Stimulated activated naive CD8-positive, alpha-beta T cell treated with anti-CD3 and anti-CD28 coated beads, Interleukin-15, Interleukin-2, amounts not matched to agents 100 U/mL and 50 U/mL, for 24 hours (primary cell): ENCODE data around the gene MUC5B.

Experiments used
- ATAC-seq: fragments of 150-1000 bp; cut with Tn5 transposase; one replicate; pipeline ENCODE4 v1.10.0; 2021
- DNase-seq: peaks from one replicate; pipeline ENCODE4 v3.0.0; 2021

Gene MUC5B

DNA sequence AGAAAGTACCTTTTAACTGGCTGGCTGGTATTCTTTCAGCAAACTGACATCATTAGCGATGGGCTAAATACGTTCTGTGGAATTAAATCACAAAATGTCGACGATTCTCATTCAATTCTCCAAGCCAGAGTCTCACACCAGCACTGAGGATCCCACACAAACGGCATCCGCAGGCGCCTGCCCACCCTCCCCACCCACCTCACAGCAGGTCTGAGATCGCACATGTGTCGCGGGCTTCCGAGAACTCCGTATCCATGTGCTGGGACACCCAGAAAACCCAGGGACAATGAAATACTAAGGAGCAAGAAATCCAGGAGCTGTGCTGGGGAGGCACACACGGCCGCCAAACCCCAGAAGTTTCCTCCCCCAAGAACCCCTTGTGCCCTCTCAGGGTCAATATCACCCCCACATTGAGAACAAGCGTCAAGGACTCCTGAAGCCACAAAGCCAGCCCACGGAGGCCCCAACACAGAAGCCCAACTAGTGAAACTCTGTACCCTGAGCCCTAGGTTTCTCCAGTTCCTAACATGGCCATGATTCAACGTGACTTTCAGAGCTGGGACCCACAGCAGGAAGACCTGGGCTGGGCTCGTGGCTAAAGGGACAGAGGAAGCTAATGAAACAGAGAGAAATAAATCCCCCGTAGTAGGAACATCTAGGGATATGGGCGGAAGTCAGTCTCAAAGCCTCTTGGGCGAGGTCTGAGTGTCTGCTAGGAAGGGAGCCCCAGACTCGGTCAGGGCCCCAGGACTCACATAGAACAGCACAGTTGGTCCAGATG is 78.5 kb downstream of the MUC5B start:
- no peak for DNase-seq

DNA sequence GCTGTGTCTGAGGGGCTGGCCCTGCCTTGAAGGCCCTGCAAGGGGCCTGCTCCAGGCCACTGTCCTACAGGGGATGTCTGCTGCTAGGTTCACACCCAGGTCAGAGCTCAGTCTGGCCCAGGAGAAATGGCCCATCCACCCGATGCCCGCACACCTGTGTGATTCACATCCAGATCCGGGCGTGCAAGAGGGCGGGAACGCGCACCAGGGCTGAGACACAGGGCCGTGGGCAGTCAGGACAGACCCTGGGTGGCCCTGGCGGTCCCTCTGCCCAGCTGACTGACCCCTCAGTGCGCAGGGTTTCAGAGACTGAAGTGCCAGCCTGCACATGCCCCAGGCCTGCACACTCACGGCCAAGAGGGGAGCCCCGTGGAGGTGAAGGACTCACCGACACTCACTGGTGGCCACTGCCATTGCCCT is 79.2 kb downstream of the MUC5B start:
- ATAC-seq (no peak), DNase-seq (no peak)

More for the DNA sequence above, 78.5 kb downstream of the MUC5B start:
- ATAC-seq: no peak

DNA sequence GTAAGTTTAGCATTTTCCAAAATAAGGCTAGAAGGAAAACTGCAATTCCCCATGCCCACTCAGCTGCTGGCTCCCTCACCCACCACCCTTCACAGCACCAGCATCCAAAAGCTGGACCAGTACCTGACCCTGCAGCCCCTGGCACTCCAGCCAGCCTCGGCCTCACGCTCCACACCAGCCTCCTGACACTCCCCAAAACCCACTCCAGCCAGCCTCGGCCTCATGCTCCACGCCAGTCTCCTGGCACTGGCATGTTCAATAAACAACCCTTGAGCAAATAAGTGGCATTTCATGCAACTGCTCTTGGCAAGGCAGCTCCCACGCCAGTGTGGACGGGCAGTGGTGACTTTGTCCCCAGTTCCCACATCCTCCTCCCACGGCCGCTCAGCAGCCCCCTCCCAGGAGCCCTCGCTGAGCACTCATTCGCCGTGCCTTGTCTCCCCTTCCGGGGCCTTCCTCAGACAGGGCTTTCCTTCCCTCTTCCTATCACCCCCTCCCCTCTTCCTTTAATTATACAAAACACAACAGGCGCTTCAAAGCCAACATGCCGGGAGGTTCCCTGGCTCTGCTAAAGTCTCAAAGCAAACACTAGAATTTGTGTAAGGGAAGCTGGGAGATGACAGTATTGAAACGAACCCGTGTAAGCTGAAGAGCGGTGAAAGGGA is 79.7 kb downstream of the MUC5B start:
- ATAC-seq: no peak
- DNase-seq: no peak

DNA sequence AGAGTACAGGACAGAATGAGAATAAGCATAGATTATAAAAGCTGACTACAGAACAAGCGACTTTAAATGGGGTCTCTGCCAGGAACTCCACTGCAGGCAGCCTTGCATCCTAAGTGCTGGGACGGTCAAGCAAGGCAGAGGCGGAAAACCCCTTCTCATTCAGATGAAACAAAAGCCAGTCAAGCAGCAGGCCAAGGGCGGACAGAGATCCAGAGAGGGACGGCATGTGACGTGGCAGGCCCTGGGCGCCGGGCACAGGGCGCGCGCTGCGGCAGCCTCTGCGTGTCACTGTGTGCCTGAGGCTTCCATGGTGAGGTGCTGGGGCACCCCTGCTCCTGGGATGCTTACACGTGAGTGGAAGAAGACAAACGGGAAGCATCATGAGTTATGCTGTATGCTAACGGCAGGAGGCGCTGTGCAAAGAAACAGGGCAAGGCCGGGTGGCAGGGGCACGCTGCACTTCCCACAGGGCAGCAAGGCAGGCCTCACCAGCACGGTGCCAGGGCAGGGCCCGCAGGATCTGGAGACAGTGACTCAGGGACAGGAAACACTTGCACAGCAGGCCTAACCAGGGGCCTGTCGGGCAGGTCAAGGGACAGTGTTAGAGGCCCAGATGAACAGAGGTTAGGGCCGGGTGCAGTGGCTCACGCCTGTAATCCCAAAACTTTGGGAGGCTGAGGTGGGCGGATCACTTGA is 80.4 kb downstream of the MUC5B start:
- DNase-seq: no peak
- ATAC-seq: no peak

DNA sequence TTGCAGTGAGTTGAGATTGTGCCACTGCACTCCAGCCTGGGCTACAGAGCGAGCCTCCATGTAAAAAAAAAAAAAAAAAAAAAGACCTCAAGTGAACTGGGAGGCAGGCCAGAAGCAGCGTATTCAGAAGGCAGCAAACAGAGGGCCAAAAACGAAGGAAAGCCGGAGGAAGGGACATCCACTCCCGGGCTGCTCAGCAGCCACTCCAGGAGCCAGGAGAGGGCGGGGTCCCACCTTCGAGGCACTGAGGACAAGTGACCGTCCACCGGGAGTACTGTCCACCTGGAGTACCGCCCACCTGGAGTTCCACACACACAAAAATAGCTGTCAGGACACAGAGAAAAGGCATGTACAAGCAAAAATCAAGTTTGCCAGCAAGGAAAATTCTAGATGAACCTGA is 81.1 kb downstream of the MUC5B start:
- ATAC-seq (no peak), DNase-seq (no peak)

DNA sequence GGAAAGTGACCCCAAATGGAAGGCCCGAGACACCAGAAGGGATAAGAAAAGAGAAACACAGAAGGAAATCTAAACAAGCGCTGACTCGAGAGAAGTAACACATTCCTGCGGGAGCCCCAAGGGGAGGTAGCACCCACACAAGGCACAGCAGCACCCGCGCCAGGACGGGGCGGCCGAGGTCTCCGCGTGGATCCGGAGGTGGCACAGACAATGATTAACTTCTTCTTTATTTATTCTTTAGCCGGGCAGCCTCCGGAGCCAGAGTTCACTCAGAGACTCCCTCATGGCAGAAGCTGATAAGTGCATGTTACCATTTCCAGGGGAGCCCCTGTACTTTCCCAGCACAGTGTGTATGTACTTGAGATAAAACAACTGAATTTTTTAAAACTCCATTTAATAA is 81.5 kb downstream of the MUC5B start:
- ATAC-seq (no peak), DNase-seq (no peak)

DNA sequence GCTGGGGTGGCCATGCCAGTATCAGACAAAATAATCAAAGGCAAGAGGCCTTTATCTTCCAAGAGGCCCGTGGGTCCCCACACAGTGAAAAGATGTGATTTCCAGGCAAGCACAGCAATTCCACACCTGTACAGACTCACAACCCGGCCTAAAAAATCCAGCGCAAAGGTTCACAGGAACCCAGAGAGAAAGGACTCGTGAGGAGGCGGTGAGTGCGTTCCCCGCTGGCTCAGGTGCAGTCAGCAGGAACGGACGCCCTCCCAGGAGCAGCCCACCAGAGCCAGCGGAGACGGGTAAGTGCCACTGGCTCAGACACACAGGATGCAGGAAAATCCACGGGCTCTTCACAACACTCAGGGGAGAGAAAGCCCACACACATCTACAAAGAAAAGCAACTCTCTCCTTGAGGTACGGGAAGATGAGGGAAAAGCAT is 82.2 kb downstream of the MUC5B start:
- DNase-seq (no peak), ATAC-seq (no peak)

DNA sequence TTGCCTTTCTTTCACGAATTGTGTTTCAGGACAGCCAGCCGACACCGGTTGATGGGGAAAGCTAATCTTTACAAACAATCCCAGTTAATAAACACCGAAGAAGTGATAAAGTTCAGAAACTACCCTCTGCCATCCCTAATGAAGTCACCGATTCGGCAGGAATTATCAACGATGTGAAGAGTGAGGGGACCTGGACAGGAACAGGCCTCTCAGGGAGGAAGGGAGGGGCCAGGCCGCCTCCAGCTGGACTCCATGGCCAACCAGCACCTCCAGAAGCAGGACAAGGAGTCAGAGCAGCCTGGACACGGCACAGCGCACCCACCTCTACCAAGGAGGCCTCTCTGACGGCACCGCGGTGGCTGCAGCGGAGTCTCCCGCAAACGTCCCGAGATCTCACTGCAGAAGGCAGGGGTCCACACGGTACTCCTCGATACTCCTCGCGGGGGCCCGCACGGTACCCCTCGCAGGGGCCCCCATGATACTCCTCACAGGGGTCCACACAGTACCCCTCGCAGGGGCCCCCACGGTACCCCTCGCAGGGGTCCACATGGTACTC is 82.7 kb downstream of the MUC5B start:
- ATAC-seq: no peak
- no peak for DNase-seq

DNA sequence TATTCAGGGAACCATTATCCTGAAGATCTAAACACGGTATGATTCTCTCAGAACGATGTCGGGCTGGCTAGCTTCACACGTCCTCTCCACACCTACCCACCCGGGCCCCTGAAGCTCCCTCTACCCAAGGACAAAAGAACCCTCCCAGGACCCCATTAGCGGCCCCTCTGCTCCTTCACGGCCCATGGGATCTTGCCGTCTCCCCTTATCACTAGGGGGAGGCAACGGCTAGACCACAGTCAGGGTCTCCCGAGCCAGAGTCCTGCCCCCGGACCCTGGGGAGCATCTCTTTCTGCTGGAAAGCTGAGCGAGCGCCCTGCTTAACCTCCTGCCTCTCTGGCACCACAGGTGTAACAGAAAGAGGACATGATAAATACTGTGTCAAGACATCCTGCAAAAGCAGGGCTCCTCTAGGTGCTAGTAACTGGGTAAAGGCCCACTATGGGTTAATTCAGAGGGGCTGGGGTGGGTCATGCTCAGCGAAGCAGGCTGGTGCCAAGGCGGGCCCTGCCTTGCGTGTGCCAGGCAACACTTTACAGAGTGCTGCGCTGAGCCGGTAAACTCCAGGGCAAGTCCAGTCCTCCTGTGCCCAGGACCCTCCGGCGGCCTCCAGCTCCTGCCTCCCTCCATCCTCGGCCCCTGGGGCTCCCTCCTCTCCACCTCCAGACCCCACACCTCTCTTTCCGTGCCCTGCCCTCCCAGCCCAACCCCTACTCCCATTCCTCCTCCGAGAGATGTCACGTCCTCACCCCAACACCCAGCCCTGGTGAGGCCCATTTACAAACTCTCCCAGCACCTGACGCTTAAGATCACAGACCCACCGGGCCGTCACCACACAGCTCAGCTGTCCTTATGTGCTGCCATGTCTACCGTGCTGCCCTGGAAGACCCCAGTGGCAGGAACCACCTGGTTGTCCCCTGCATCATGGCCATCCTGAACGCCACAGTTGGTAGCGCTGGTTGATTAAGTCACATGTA is 83.6 kb downstream of the MUC5B start:
- no peak for ATAC-seq
- no peak for DNase-seq

DNA sequence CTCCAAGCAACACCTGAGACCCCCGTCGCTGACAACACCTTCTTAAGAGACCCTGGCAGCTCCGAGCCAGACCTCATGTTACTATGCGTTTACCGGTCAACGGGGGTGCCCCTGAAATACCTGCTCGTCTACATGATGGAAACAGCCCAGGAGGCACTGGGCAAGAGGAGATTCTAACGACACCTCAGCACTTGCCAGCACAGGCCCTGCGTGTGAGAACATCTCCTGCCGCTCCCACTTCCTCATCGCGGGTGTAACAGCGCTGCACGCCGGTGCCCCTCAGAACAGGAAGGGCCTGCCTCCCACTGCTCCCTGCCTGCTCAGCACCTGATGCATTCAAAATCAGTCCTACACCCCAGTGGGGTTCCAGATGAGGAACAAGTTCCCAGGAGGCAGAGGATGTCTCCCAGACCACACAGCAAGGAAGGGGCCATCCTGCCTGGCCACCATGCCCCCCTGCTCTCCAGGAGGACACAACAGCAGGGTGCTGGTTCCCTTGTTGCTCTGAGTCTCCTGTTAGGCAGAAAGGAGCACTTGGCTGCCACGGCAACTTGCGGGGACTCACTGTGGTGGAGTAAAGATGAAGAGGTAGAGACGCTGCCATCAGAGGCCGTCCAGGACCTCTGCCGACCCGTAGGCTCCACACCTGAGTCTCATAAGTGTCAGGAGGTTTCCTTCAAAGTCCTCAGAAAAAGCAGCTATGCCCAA is 84.5 kb downstream of the MUC5B start:
- ATAC-seq (no peak), DNase-seq (no peak)

DNA sequence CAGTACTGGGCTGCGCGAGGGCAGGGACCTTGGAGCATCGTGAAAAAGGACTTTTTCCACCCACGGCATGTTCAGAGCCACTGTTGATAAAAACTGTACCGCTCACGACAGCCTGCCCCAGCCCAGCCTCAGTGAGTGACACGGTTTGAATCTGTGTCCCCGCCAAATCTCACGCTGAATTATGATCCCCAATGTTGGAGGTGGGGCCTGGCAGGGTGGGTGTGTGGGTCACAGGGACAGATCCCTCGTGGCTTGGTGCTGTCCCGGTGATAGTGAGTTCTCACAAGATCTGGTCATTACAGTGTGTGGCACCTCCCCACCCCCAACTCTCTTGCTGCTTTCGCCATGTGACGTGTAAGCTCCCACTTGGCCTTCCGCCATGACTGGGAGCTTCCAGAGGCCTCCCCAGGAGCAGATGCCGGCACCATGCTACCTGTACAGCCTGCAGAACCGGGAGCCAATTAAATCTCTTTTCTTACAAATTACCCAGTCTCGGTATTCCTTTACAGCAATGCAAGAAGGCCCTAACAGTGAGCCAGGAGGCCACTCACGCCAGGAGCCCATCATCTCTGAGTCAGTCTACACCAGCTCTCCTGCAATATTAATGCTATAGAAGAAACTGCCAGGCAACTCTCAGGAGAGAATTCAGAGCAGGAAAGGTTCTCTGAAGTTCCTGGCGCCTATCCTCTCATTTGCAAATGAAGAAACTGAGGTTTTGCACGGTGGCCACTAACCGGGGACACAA is 85.3 kb downstream of the MUC5B start:
- no peak for ATAC-seq
- DNase-seq: no peak

DNA sequence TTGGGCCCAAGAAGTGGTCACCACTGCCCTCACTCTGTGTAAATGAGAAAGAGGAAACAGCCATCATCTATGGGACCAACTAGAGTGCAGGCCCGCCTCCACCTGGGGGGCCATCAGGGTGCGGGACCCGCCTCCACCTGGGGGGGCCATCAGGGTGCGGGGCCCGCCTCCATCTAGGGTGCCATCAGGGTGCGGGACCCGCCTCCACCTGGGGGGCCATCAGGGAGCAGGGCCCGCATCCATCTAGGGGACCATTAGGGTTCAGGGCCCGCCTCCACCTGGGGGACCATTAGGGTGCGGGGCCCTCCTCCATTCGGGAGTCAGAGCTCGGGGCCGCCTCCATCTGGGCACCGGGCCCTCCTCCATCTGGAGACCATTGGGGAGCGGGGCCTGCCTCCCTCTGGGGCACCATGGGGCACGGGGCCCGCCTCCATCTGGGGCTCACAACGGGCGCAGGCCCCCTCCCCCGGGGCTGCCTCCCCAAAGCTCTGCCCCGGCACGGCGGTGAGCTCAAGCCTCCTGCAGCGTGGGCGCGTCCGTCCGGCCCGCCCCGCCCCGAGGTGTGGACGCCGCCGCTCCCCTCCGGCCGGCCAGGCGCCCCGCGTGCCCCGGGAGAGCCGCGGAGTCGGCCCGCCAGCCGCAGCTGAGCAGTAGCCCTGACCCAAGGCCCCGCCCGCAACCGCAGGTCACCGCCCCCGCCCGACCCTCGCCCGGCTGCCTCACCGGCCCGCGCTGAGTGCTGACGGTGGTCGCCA is 86.1 kb downstream of the MUC5B start:
- ATAC-seq: peak; percentile 33
- DNase-seq: peak; percentile 30

DNA sequence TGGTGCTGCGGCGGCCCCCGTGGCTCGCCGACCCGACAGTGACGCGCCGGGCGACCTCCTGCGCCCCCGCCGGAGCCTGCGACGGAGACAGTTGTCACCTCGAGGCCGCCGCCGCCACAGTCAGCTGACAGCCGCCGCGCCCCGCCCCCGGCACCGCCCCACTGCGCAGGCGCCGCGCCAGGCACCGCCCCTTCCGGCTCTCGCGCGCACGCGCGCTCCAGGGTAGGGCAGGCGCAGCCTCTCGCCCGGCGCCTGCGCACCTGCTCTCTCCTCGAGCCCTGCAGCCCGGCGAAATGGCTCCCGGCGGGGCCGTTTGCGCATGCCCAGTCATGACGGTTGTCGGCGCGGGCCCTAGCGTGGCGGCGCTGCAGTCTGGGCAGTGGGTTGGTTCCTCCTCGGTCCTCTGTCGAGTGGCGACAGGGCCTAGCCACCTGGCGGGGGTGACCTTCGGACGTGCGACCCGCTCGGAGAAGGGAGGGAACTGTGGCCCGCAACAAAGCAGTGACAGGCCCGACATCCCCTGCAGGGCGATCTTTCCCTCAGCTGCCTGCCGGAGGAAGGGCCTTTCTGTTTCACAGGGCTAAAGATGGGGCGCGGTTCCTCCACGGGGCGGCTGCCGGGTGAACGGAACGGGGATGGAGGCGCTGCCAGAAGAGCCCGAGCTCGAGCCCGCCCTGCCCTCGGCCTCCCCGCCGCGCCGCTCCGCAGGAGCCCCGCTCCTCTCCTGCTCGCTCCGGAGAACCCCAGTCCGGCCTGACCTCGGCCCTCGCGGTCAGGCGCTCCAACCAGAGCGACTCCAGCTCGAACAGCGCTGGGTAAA is 86.8 kb downstream of the MUC5B start, which contains the start of gene TOLLIP:
TOLLIP (minus strand) TSS at position 135 of the 820 bp plus-strand sequence; CDS start at position 1, 134 bp downstream.
- ATAC-seq (peak; percentile 85), DNase-seq (peak; percentile 99)

DNA sequence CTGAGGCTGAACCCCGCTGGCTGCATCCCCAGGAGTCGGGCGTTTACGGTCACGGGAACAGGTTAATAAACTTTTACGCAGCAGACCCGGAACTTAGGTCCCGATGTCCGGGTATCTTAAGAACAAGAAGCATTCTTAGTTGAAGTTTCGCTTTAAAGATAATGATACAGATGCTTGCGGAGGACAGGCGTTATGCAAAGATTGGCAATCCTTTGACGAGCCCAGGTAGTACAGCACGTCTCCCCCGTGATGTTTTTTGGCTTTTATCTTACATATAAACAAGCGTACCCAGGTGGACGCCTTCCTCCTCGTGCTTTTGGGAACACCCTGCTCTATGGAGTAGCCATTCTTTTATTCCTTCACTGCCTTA is 87.4 kb downstream of the MUC5B start:
- DNase-seq (no peak), ATAC-seq (no peak)

DNA sequence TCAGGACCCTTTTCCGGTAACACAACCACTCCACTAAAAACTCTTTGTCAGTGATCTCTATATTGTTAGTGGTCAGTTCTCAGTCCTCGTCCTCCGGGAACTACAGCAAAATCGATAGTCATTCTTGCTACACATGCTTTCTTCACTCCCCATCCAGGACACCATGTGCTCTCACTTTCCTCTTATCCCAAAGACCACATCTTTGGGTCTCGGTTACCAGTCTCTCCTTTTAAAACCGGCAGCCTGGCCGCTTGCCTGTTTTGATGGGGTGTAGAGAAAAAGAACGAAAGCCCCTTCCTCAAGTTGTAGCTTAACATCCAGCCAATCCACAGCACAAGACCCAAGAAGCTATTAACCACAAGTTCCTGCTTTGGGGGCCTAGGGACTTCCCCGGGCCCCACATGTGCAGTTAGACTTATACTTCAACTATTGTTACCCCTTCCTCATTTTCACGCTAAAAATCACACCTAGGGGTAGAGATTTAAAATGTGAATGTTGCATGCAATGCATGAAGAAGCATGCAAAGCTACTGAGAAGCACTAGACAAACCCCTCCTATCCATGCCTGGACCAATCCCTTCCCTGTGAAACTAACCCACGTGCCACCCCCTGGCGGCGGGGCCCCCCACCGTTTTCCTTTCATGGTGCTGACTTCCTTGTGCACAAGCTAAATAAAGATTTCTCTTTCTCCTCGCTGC is 88.1 kb downstream of the MUC5B start:
- DNase-seq (peak; percentile 73), ATAC-seq (peak; percentile 38)
